A549 treated with AZD2906 at 1 μM for 4 hours (cell line): ENCODE results near the gene EIF5A2. TPM values are rescaled to one million over a fixed set of nuclear protein-coding genes. Genes with fewer than 3 reads are reported as not detected.

Source experiments
- total RNA-seq: library from RNA; stranded (reverse); fragments of 200-300 nt; extraction: Qiagen RNA extraction; gene quantifications from 5 replicates; pipeline ENCODE4 v1.2.3, GENCODE V29; 2022

The EIF5A2 gene
- 11.4 to 12.9 TPM (median 12.3 TPM) in 5 replicates for total RNA-seq

DNA sequence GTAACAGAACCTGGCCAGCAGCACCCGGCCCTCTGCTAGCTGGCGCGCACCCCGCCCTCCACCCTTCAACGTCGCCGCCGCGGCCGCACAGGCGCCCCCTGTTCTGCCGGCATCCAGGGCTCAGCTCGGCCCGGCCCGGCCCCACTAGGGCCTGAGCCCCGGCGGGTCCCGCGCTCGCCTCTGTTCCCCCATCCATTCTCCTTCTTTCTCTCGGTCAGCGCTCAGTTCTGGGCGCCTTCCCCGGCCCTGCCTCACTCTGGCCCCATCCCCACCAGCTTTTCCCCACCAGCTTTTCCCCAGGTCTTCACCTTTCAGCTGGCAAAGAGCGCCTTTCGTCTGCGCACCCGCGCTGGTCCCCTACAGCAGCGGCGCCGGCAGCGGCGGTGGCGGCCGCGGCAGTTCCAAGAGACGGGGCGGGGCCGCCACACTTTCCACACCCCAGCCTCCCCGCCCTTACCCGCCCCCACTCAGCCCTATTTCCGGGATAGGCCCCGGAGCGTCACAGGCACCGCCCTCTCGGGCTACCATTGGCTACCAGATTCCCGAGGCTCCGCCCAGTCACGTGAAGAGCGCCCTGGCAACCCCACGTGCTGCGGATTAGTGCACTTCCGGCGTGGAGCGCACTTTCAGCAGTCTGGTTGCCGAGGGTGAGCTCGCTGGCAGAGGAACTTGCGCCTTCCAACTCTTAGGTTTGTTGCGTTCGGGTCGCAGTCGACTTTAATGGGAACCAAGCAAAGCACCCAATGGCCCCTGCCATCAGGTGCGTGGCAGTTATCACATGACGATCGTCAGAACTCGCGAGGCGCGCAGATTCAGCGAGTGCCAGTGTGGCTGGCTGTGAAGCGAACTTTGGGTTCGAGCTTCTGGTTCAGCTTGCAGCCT is at the start of gene EIF5A2:
Gene EIF5A2, minus strand, starts transcription at position 403 of the 882 bp plus-strand sequence. CDS start 831 bp downstream, outside the sequence.

DNA sequence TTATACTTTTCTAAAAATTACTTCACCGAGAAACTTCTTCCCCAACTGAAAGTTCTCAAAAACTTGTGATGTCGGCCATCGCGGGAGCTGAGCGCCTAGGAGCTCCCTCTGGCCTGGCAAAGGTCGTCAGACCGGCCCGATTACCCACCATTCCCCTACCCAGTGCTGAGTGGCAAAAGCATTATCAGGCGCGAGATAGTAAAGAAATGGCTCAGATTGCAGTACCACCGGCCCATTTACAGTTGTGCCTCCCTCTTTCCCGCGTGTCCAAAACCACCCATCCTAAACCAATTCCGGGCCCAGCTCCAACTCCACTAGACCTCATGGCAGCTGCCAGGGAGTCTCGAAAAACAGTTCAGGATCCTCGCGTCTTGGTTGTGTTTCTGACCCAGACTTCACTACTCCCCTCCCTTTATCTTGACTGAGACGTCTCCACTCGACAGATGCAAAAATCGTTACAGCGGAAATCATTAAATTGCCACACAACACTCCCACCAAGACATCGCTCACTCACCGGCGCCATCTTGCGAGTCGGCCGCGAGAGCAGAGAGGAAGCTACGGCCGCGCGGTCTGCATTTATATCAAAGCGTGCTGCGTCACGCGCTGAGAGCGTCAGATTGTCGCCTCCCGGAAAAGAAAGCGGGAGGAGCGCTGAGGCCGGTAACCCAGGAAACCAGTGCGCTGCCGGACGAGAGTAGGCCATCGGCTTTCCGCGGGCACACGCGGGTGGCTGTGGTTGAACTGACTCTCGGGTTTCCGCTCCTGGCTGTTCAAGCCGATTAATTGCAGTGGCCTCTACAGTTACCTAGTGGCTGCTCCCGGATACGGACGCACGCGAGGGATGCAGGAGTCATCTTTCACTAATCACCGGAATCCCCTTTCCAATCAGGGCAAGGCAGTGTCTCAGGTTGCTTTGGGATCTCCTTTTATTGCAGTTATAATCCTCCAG is 38.5 kb downstream of the EIF5A2 start, which contains the start of gene RPL22L1:
Gene RPL22L1, minus strand, starts transcription at position 551 of the 949 bp plus-strand sequence. Its CDS starts 28 bp downstream, at position 523.

Other genes starting within 250 kb of the EIF5A2 start
- gene RPL22L1, start 38.4 kb downstream of the EIF5A2 start, total RNA-seq = 194 to 287 TPM (median 239 TPM) in 5 replicates
- not detected in 5 replicates for gene SLC2A2, start 118.1 kb upstream of the EIF5A2 start, total RNA-seq